GM15510 (cell line): ENCODE data around the gene OR4F15.

ENCODE experiments used
- POLR2A ChIP-seq: IDR thresholded peaks from 3 replicates; pipeline ENCODE4 v1.6.1; 2011; ENCODE audit warnings: borderline replicate concordance; ENCODE audit not compliant: insufficient read length; ENCODE audit errors: extremely low read depth

OR4F15 gene

GRCh38 chr15:101811902-101812301, at the start of gene OR4F15:
TSS of gene OR4F15 (plus strand) at chr15:101812202. CDS start at chr15:101818187, 5,985 bp downstream.
- TF ChIP-seq POLR2A, result no peak

- no peak for TF ChIP-seq POLR2A
Observed at GRCh38 chr15:101765772-101766456, 46.1 kb upstream of the OR4F15 start.

- TF ChIP-seq POLR2A, result no peak
Observed at GRCh38 chr15:101772921-101773320, 39.1 kb upstream of the OR4F15 start.

GRCh38 chr15:101773496-101774100, 38.4 kb upstream of the OR4F15 start:
- no peak for TF ChIP-seq POLR2A

GRCh38 chr15:101775136-101775535, 36.9 kb upstream of the OR4F15 start:
- TF ChIP-seq POLR2A, result no peak

GRCh38 chr15:101781928-101782327, 30.1 kb upstream of the OR4F15 start:
- TF ChIP-seq POLR2A, result no peak

- no peak for TF ChIP-seq POLR2A
Observed at GRCh38 chr15:101784644-101785043, 27.4 kb upstream of the OR4F15 start.

GRCh38 chr15:101795455-101795854, 16.5 kb upstream of the OR4F15 start:
- TF ChIP-seq POLR2A, result no peak

GRCh38 chr15:101799665-101800064, 12.3 kb upstream of the OR4F15 start:
- no peak for TF ChIP-seq POLR2A

- no peak for TF ChIP-seq POLR2A
Observed at GRCh38 chr15:101801048-101801447, 11.0 kb upstream of the OR4F15 start.

- no peak for TF ChIP-seq POLR2A
Observed at GRCh38 chr15:101803209-101803608, 8.8 kb upstream of the OR4F15 start, which contains the start of gene OR4F6. TSS of gene OR4F6 (plus strand) at chr15:101803509. CDS start at chr15:101805720, 2,211 bp downstream.

- no peak for TF ChIP-seq POLR2A
Observed at GRCh38 chr15:101803676-101804075, 8.3 kb upstream of the OR4F15 start.

- TF ChIP-seq POLR2A, result no peak
Observed at GRCh38 chr15:101804375-101804774, 7.6 kb upstream of the OR4F15 start.

- no peak for TF ChIP-seq POLR2A
Observed at GRCh38 chr15:101804941-101805340, 7.1 kb upstream of the OR4F15 start.

GRCh38 chr15:101805605-101806345, 6.2 kb upstream of the OR4F15 start:
- TF ChIP-seq POLR2A, result no peak
